NCI-H2107 (cell line): ENCODE measurements around the gene CHD2.
"Not testable (repeated sequence)": the region's sequence is repeated elsewhere in the genome, so short reads cannot be mapped to it uniquely, and the experiment has no call there.

Experiments
- DNase-seq: peaks from one replicate; lab custom pipeline; 2025; lab: John Stamatoyannopoulos, UW

Gene CHD2

GRCh38 chr15:93035953-93036810 lies 136.1 kb downstream of the CHD2 start:
- DNase-seq: no peak

GRCh38 chr15:93036951-93037819 lies 137.1 kb downstream of the CHD2 start:
- no peak for DNase-seq

- no peak for DNase-seq
These were observed 137.9 kb downstream of the CHD2 start for GRCh38 chr15:93037820-93038705.

GRCh38 chr15:93039562-93040287 lies 139.6 kb downstream of the CHD2 start:
- not testable (repeated sequence) for DNase-seq

- DNase-seq: no peak
These were observed 140.4 kb downstream of the CHD2 start for GRCh38 chr15:93040288-93041158.

- DNase-seq: no peak
These were observed 141.0 kb downstream of the CHD2 start for GRCh38 chr15:93041159-93041547.

- no peak for DNase-seq
These were observed 142.1 kb downstream of the CHD2 start for GRCh38 chr15:93042211-93042610.

- no peak for DNase-seq
These were observed 142.7 kb downstream of the CHD2 start for GRCh38 chr15:93042691-93043378.

- DNase-seq: no peak
These were observed 143.6 kb downstream of the CHD2 start for GRCh38 chr15:93043621-93044300.

- DNase-seq: no peak
These were observed 144.4 kb downstream of the CHD2 start for GRCh38 chr15:93044301-93045190.

- DNase-seq: no peak
These were observed 145.2 kb downstream of the CHD2 start for GRCh38 chr15:93045191-93045785.

GRCh38 chr15:93046120-93046519 lies 146.0 kb downstream of the CHD2 start:
- DNase-seq: no peak

GRCh38 chr15:93046721-93047120 lies 146.6 kb downstream of the CHD2 start:
- DNase-seq: no peak

GRCh38 chr15:93047621-93048425 lies 147.7 kb downstream of the CHD2 start:
- no peak for DNase-seq

GRCh38 chr15:93048426-93048721 lies 148.2 kb downstream of the CHD2 start:
- DNase-seq: no peak

- no peak for DNase-seq
These were observed 148.6 kb downstream of the CHD2 start for GRCh38 chr15:93048759-93049161.

- no peak for DNase-seq
These were observed 149.1 kb downstream of the CHD2 start for GRCh38 chr15:93049233-93049632.
